PC-3 (cell line): Measurements from ENCODE around the gene CREBBP. TPM values are rescaled to one million over a fixed set of nuclear protein-coding genes. Genes with fewer than 3 reads are reported as not detected.

ENCODE experiments used
- ATAC-seq: fragments of 200-7000 bp; cut with Tn5 transposase; 2 replicates; pipeline ENCODE4 v1.9.1; 2020; ENCODE audit warnings: mild to moderate bottlenecking, moderate library complexity
- BruUV-seq: library from RNA; stranded (reverse); fragments of 400-500 nt; replicated peaks from 2 replicates; lab custom pipeline; 2021; lab: Mats Ljungman, UMichigan
- CTCF ChIA-PET: fragments of 300-600 bp; sonication (Branson Sonifier 250); formaldehyde crosslinking; loops from one replicate; lab custom pipeline; 2022; ENCODE audit warnings: antibody characterized with exemption; lab: Charles Lee
- POLR2A ChIA-PET: fragments of 300-600 bp; sonication (Branson Sonifier 250); formaldehyde crosslinking; loops from one replicate; lab custom pipeline; 2022; ENCODE audit warnings: antibody characterized with exemption; ENCODE audit not compliant: unreplicated experiment; lab: Charles Lee
- DNase-seq: peaks from one replicate; pipeline ENCODE4 v3.0.0-alpha.2; 2015
- H2AFZ ChIP-seq: fragments of 300-600 bp; sonication (generic); 2 replicates; pipeline ENCODE4 v1.6.0; 2016; ENCODE audit warnings: antibody characterized with exemption, low read length
- H3F3A ChIP-seq: fragments of 300-600 bp; sonication (generic); one replicate; pipeline ENCODE4 v1.6.0; 2017; ENCODE audit warnings: antibody characterized with exemption, low read length, control low read depth, mild to moderate bottlenecking; ENCODE audit not compliant: unreplicated experiment
- H3K27ac ChIP-seq: fragments of 300-600 bp; sonication (generic); 2 replicates; pipeline ENCODE4 v1.5.1; 2016; ENCODE audit warnings: mild to moderate bottlenecking, low read length
- H3K27me3 ChIP-seq: fragments of 300-600 bp; sonication (generic); 2 replicates; pipeline ENCODE4 v1.6.1; 2016; ENCODE audit warnings: low read length, mixed read lengths
- H3K36me3 ChIP-seq: fragments of 300-600 bp; sonication (generic); 2 replicates; pipeline ENCODE4 v1.6.1; 2016; ENCODE audit warnings: low read depth, mixed run types, low read length, mixed read lengths
- H3K4me1 ChIP-seq: fragments of 300-600 bp; sonication (generic); 2 replicates; pipeline ENCODE4 v1.5.1; 2016; ENCODE audit warnings: low read length; ENCODE audit not compliant: insufficient read depth
- H3K4me2 ChIP-seq: fragments of 300-600 bp; sonication (generic); 2 replicates; pipeline ENCODE4 v1.6.0; 2016; ENCODE audit warnings: low read length
- H3K4me3 ChIP-seq: fragments of 300-600 bp; sonication (generic); 2 replicates; pipeline ENCODE4 v1.5.1; 2016; ENCODE audit warnings: mild to moderate bottlenecking, low read length, mixed read lengths
- H3K79me2 ChIP-seq: fragments of 300-600 bp; sonication (generic); 2 replicates; pipeline ENCODE4 v1.6.1; 2017; ENCODE audit warnings: low read length, mixed read lengths
- H3K9ac ChIP-seq: fragments of 300-600 bp; sonication (generic); 2 replicates; pipeline ENCODE4 v1.6.0; 2016; ENCODE audit warnings: mild to moderate bottlenecking, low read length
- H3K9me2 ChIP-seq: fragments of 300-600 bp; sonication (generic); replicated peaks from 2 replicates; pipeline ENCODE4 v1.6.1; 2016; ENCODE audit warnings: mixed run types, low read length, mixed read lengths
- H3K9me3 ChIP-seq: fragments of 300-600 bp; sonication (generic); 2 replicates; pipeline ENCODE4 v1.6.1; 2016; ENCODE audit warnings: low read length, mixed read lengths
- H4K20me1 ChIP-seq: fragments of 300-600 bp; sonication (generic); 2 replicates; pipeline ENCODE4 v1.6.1; 2016; ENCODE audit warnings: low read length, mixed read lengths
- CTCF ChIP-seq: fragments of 300-600 bp; sonication (generic); conservative IDR thresholded peaks from 2 replicates; pipeline ENCODE4 v1.5.1; 2017; ENCODE audit warnings: antibody characterized with exemption, low read depth, mild to moderate bottlenecking, low read length
- EZH2 ChIP-seq: fragments of 300-600 bp; sonication (generic); IDR thresholded peaks from one replicate; pipeline ENCODE4 v1.6.1; 2017; ENCODE audit warnings: antibody characterized with exemption, mild to moderate bottlenecking, low read length; ENCODE audit not compliant: unreplicated experiment
- EZH2phosphoT487 ChIP-seq: fragments of 300-600 bp; sonication (generic); IDR thresholded peaks from 2 replicates; pipeline ENCODE4 v1.6.1; 2018; ENCODE audit warnings: mild to moderate bottlenecking, antibody characterized with exemption, low read length, borderline replicate concordance
- intact Hi-C: fragments of 100-400 bp; cut with micrococcal nuclease; formaldehyde crosslinking; loops from 2 replicates; pipeline ENCODE4 v1.9.0; 2023
- total RNA-seq: library from RNA; depleted of rRNA; stranded (reverse); fragments of >200 nt; gene quantifications from 2 replicates; pipeline ENCODE4 v1.2.3, GENCODE V29; 2014

The CREBBP gene
- total RNA-seq, 1 experiment from 2014 or later, result 21.9 TPM

- Histone ChIP-seq H3K27me3 (no peaks in the 10 kb centered on the region), H3K9me2 (no peaks in the 10 kb centered on the region), H3K27ac (no peak overlapping the region), H3K36me3 (no peaks in the 10 kb centered on the region), H3K9me3 (no peaks in the 10 kb centered on the region), H3K4me1 (peaks cover 17% of the 10 kb centered on the region), H4K20me1 (peaks cover 49% of the 10 kb centered on the region), H3K79me2 (peaks cover 62% of the 10 kb centered on the region), H3K4me2 (peak overlapping the region; percentile 92), H3F3A (no peaks in the 10 kb centered on the region), H3K4me3 (peak overlapping the region; percentile 91), H2AFZ (no peak overlapping the region), H3K9ac (peak overlapping the region; percentile 62)
- ATAC-seq (no peak), DNase-seq (no peak)
- no peak for TF ChIP-seq EZH2
- TF ChIP-seq CTCF, result no peak
- TF ChIP-seq EZH2phosphoT487, result no peak
- intact Hi-C loops, result loop anchor here (5.0 kb wide), 1 partner anchor 41 kb away; no protein-coding TSS in a partner anchor
- ChIA-PET CTCF (no interaction called here), POLR2A (no interaction called here)
- BruUV-seq, result TSS peak; percentile 49
Observed at GRCh38 chr16:3878610-3879009, 1.9 kb downstream of the CREBBP start.

- peaks cover 22% of the 10 kb centered on the region for H3K4me1 ChIP-seq
- H3K9me3 ChIP-seq, result no peaks in the 10 kb centered on the region
- peaks cover 66% of the 10 kb centered on the region for H4K20me1 ChIP-seq
- H2AFZ ChIP-seq, result no peak overlapping the region
- TF ChIP-seq EZH2phosphoT487, result no peak
- TF ChIP-seq CTCF, result no peak
- no peak for TF ChIP-seq EZH2
- no peaks in the 10 kb centered on the region for H3K27me3 ChIP-seq
- CTCF ChIA-PET, result no interaction called here
- intact Hi-C loops, result loop anchor here (5.0 kb wide), 1 partner anchor 39 kb away; no protein-coding TSS in a partner anchor
- DNase-seq (no peak), ATAC-seq (no peak)
- H3K4me2 ChIP-seq, result peak overlapping the region; percentile 92; the same call in 1 of the 2 replicates
- no peaks in the 10 kb centered on the region for H3K9me2 ChIP-seq
- POLR2A ChIA-PET, result interaction anchor here (0.6 kb wide), 1 partner anchor 750 kb away, joined by 3 read pairs; no protein-coding TSS in a partner anchor
- no peaks in the 10 kb centered on the region for H3F3A ChIP-seq
- H3K36me3 ChIP-seq, result no peaks in the 10 kb centered on the region
- H3K4me3 ChIP-seq, result no peak overlapping the region
- BruUV-seq, result no TSS peak
- peaks cover 81% of the 10 kb centered on the region for H3K79me2 ChIP-seq
- H3K27ac ChIP-seq, result no peak overlapping the region
- no peak overlapping the region for H3K9ac ChIP-seq
Observed at GRCh38 chr16:3876695-3877094, 3.8 kb downstream of the CREBBP start.

GRCh38 chr16:3876160-3876559 lies 4.4 kb downstream of the CREBBP start:
- no peaks in the 10 kb centered on the region for H3K9me3 ChIP-seq
- H3K79me2 ChIP-seq, result peaks cover 87% of the 10 kb centered on the region
- POLR2A ChIA-PET, result interaction anchor here (0.6 kb wide), 2 partner anchors 145 to 750 kb away, joined by 3 to 10 read pairs; no protein-coding TSS in a partner anchor
- TF ChIP-seq EZH2 (no peak), CTCF (no peak), EZH2phosphoT487 (no peak)
- no peaks in the 10 kb centered on the region for H3K27me3 ChIP-seq
- no peak overlapping the region for H3K4me2 ChIP-seq
- no peaks in the 10 kb centered on the region for H3K9me2 ChIP-seq
- no peak for DNase-seq
- H3K27ac ChIP-seq, result no peak overlapping the region
- H3F3A ChIP-seq, result no peaks in the 10 kb centered on the region
- peaks cover 70% of the 10 kb centered on the region for H4K20me1 ChIP-seq
- no peak for ATAC-seq
- H2AFZ ChIP-seq, result no peak overlapping the region
- H3K4me3 ChIP-seq, result no peak overlapping the region
- BruUV-seq, result no TSS peak
- intact Hi-C loops, result loop anchor here (5.0 kb wide), 1 partner anchor 39 kb away; no protein-coding TSS in a partner anchor
- CTCF ChIA-PET, result no interaction called here
- H3K9ac ChIP-seq, result no peak overlapping the region
- no peaks in the 10 kb centered on the region for H3K36me3 ChIP-seq
- peaks cover 28% of the 10 kb centered on the region for H3K4me1 ChIP-seq
